H1 (cell line): ENCODE measurements around the gene NEBL. TPM values are rescaled to one million over a fixed set of nuclear protein-coding genes. Genes with fewer than 3 reads are reported as not detected.

ENCODE experiments used
- CTCF ChIA-PET: fragments of 300-600 bp; sonication (Branson Sonifier 250); formaldehyde crosslinking; loops from one replicate; lab custom pipeline; 2021; ENCODE audit not compliant: partially characterized antibody; lab: Charles Lee
- POLR2A ChIA-PET: fragments of 300-600 bp; sonication (Branson Sonifier 250); formaldehyde crosslinking; loops from one replicate; lab custom pipeline; 2021; ENCODE audit warnings: inconsistent platforms; ENCODE audit not compliant: partially characterized antibody; lab: Charles Lee
- DNase-seq, 2 experiments: peaks; one replicate each; pipeline versions ENCODE4 v3.0.0 to v3.0.0-alpha.2; 2010 to 2022; ENCODE audit warnings: low spot score in 2 of 2, low read depth in 1 of 2, mixed read lengths in 1 of 2
- FAIRE-seq: peaks from 2 replicates; lab custom pipeline; 2011; peaks lifted over from hg19 to GRCh38; lab: Jason Lieb, UNC
- H2AFZ ChIP-seq: 2 replicates; pipeline ENCODE4 v1.8.1; 2012; ENCODE audit warnings: low read length, inconsistent platforms
- H2AK5ac ChIP-seq: 2 replicates; pipeline ENCODE4 v1.6.1; 2013; ENCODE audit warnings: low read depth, low read length
- H2BK120ac ChIP-seq: replicated peaks from 2 replicates; pipeline ENCODE3; 2013; ENCODE audit warnings: low read depth, low read length, inconsistent platforms
- H2BK12ac ChIP-seq: 2 replicates; pipeline ENCODE4 v1.6.1; 2013; ENCODE audit warnings: low read depth, low read length
- H2BK15ac ChIP-seq: 2 replicates; pipeline ENCODE4 v1.6.1; 2013; ENCODE audit warnings: low read length
- H2BK20ac ChIP-seq: 2 replicates; pipeline ENCODE4 v1.6.1; 2013; ENCODE audit warnings: low read length
- H2BK5ac ChIP-seq: 2 replicates; pipeline ENCODE4 v1.6.1; 2013; ENCODE audit warnings: low read depth, low read length
- H3K14ac ChIP-seq: 2 replicates; pipeline ENCODE4 v1.6.1; 2013; ENCODE audit warnings: inconsistent platforms; ENCODE audit not compliant: insufficient read length
- H3K18ac ChIP-seq: 2 replicates; pipeline ENCODE4 v1.6.1; 2013; ENCODE audit warnings: low read length; ENCODE audit errors: extremely low read depth
- H3K23ac ChIP-seq: 2 replicates; pipeline ENCODE4 v1.6.1; 2013; ENCODE audit warnings: inconsistent platforms; ENCODE audit not compliant: insufficient read length
- H3K23me2 ChIP-seq: 2 replicates; pipeline ENCODE4 v1.6.1; 2013; ENCODE audit warnings: low read depth, low read length
- H3K27ac ChIP-seq: 2 replicates; pipeline ENCODE4 v1.6.1; 2011; ENCODE audit warnings: low read depth, low read length, inconsistent platforms
- H3K27me3 ChIP-seq, 4 experiments: replicated peaks in 1 of 4; 1 replicate in 1 of 4; 2 replicates in 3 of 4; pipeline versions ENCODE4 v1.6.1 to v1.8.1; 2011 to 2013; ENCODE audit warnings: low read length in 3 of 4, mild to moderate bottlenecking in 3 of 4, inconsistent platforms in 2 of 4, mixed read lengths in 2 of 4, moderate library complexity in 1 of 4; ENCODE audit not compliant: control insufficient read depth in 3 of 4, insufficient read depth in 3 of 4; ENCODE audit errors: extremely low read depth in 1 of 4
- H3K36me3 ChIP-seq, 4 experiments: 2 replicates each; pipeline versions ENCODE4 v1.6.1 to v1.8.1; 2011 to 2013; ENCODE audit warnings: mild to moderate bottlenecking in 4 of 4, low read length in 3 of 4, moderate library complexity in 2 of 4, control low read depth in 1 of 4, inconsistent platforms in 1 of 4; ENCODE audit not compliant: insufficient read depth in 4 of 4, control insufficient read depth in 2 of 4
- H3K4ac ChIP-seq: replicated peaks from 2 replicates; pipeline ENCODE3; 2013; ENCODE audit warnings: low read length, low read depth, mixed read lengths, inconsistent platforms; ENCODE audit not compliant: insufficient read length
- H3K4me1 ChIP-seq, 4 experiments: replicated peaks in 1 of 4; 1 replicate in 1 of 4; 2 replicates in 3 of 4; pipeline versions ENCODE4 v1.6.1 to v1.8.1; 2011 to 2013; ENCODE audit warnings: low read length in 3 of 4, inconsistent platforms in 2 of 4, mixed read lengths in 1 of 4; ENCODE audit not compliant: insufficient read depth in 4 of 4, control insufficient read depth in 3 of 4
- H3K4me2 ChIP-seq, 2 experiments: 2 replicates each; pipeline versions ENCODE4 v1.6.1 to v1.8.1; 2011 to 2013; ENCODE audit warnings: low read depth in 2 of 2, low read length in 2 of 2, control low read depth in 1 of 2, inconsistent platforms in 1 of 2, mild to moderate bottlenecking in 1 of 2; ENCODE audit not compliant: insufficient read depth in 1 of 2
- H3K4me3 ChIP-seq, 4 experiments: fragments of 200-600, 300-600 bp in 1 of 4; sonication (generic), shearing (Covaris generic), sonication (Bioruptor Twin) in 1 of 4; 2 replicates each; pipeline versions ENCODE4 v1.5.1 to v1.8.1; 2011 to 2016; ENCODE audit warnings: low read length in 4 of 4, low read depth in 3 of 4, control low read depth in 2 of 4, inconsistent platforms in 2 of 4, mild to moderate bottlenecking in 2 of 4, mixed read lengths in 1 of 4, moderate library complexity in 1 of 4; ENCODE audit not compliant: insufficient read depth in 2 of 4; ENCODE audit errors: extremely low read depth in 1 of 4
- H3K56ac ChIP-seq: replicated peaks from 2 replicates; pipeline ENCODE3; 2013; ENCODE audit warnings: low read depth, mild to moderate bottlenecking, mixed read lengths, low read length, inconsistent platforms; ENCODE audit not compliant: insufficient read length
- H3K79me1 ChIP-seq: 2 replicates; pipeline ENCODE4 v1.6.1; 2013; ENCODE audit warnings: low read depth, low read length, control low read depth
- H3K79me2 ChIP-seq, 2 experiments: 2 replicates each; pipeline versions ENCODE4 v1.6.1 to v1.8.1; 2012 to 2013; ENCODE audit warnings: low read length in 2 of 2, mild to moderate bottlenecking in 2 of 2, inconsistent platforms in 1 of 2; ENCODE audit not compliant: insufficient read depth in 2 of 2, control insufficient read depth in 1 of 2
- H3K9ac ChIP-seq, 4 experiments: replicated peaks in 1 of 4; 1 replicate in 1 of 4; 2 replicates in 3 of 4; pipeline versions ENCODE4 v1.6.1 to v1.8.1; 2011 to 2013; ENCODE audit warnings: low read depth in 3 of 4, low read length in 3 of 4, control low read depth in 2 of 4, mild to moderate bottlenecking in 2 of 4, moderate library complexity in 2 of 4, inconsistent platforms in 1 of 4; ENCODE audit errors: extremely low read depth in 1 of 4
- H3K9me3 ChIP-seq, 2 experiments: 2 replicates each; pipeline versions ENCODE4 v1.6.1 to v1.8.1; 2012 to 2013; ENCODE audit warnings: mild to moderate bottlenecking in 2 of 2, moderate library complexity in 2 of 2, control low read depth in 1 of 2, inconsistent platforms in 1 of 2, low read depth in 1 of 2, low read length in 1 of 2, mixed read lengths in 1 of 2; ENCODE audit not compliant: insufficient read depth in 2 of 2
- H4K20me1 ChIP-seq, 2 experiments: replicated peaks in 1 of 2; 2 replicates each; pipeline versions ENCODE3 to v1.8.1; 2011 to 2013; ENCODE audit warnings: inconsistent platforms in 2 of 2, low read length in 2 of 2, mild to moderate bottlenecking in 1 of 2; ENCODE audit not compliant: insufficient read depth in 2 of 2, control insufficient read depth in 1 of 2
- H4K5ac ChIP-seq: 2 replicates; pipeline ENCODE4 v1.6.1; 2013; ENCODE audit warnings: low read length, low read depth, mixed read lengths, inconsistent platforms; ENCODE audit not compliant: insufficient read length
- H4K8ac ChIP-seq: 2 replicates; pipeline ENCODE4 v1.8.0; 2013; ENCODE audit warnings: mild to moderate bottlenecking, moderate library complexity, low read length, inconsistent platforms; ENCODE audit not compliant: insufficient read depth; ENCODE audit errors: extremely low read depth
- H4K91ac ChIP-seq: replicated peaks from 2 replicates; pipeline ENCODE3; 2013; ENCODE audit warnings: low read length, mixed read lengths, inconsistent platforms; ENCODE audit not compliant: insufficient read length
- E2F6 ChIP-seq: IDR thresholded peaks from 2 replicates; pipeline ENCODE4 v1.6.1; 2012; ENCODE audit warnings: inconsistent platforms
- JUND ChIP-seq: IDR thresholded peaks from 2 replicates; pipeline ENCODE4 v1.6.1; 2011; ENCODE audit warnings: mild to moderate bottlenecking, improper control_type of control experiment, low read length
- SIRT6 ChIP-seq: IDR thresholded peaks from one replicate; pipeline ENCODE4 v1.7.1; 2012; ENCODE audit warnings: low read length, inconsistent platforms
- TBP ChIP-seq: IDR thresholded peaks from 2 replicates; pipeline ENCODE4 v1.6.1; 2011; ENCODE audit warnings: low read depth, low read length, improper control_type of control experiment
- TCF12 ChIP-seq: IDR thresholded peaks from 2 replicates; pipeline ENCODE4 v1.6.1; 2011; ENCODE audit warnings: low read depth, mild to moderate bottlenecking, low read length
- WGBS, 2 experiments: shearing (Covaris generic) in 1 of 2; methylation state at CpG; one replicate each; pipeline versions ENCODE4 v1.1.6 to v1.1.7; 2013 to 2015; ENCODE audit warnings: low lambda C conversion rate in 2 of 2, mixed read lengths in 2 of 2, inconsistent platforms in 1 of 2, low coverage in 1 of 2, missing lambda C conversion rate in 1 of 2; ENCODE audit not compliant: insufficient replicate concordance in 2 of 2, insufficient coverage in 1 of 2, insufficient read length in 1 of 2; ENCODE audit errors: extremely low coverage in 1 of 2, missing lambda C conversion rate in 1 of 2; 5-methylcytosine and 5-hydroxymethylcytosine counted together
- polyA plus RNA-seq, 7 experiments: library from polyadenylated mRNA; depleted of rRNA in 3 of 7; stranded (reverse) in 5 of 7; unstranded in 2 of 7; fragments of >200 nt in 5 of 7; fragments of 200-250 nt in 2 of 7; gene quantifications; 1 replicate in 5 of 7; 2 replicates in 1 of 7; 4 replicates in 1 of 7; pipeline versions ENCODE4 v1.2.1 to v1.2.3, GENCODE V29; 2011 to 2013; ENCODE audit warnings: missing spikeins in 2 of 7, mixed read lengths in 2 of 7
- total RNA-seq: library from RNA; stranded (reverse); fragmentation: NEBNext Ultra II Directional; extraction: Animal tissue kit (Norgen Biotek cat#: 25700); gene quantifications from 2 replicates; pipeline ENCODE4 v1.2.1, GENCODE V29; 2021

Gene NEBL
- total and polyA plus RNA-seq, 2 of the 8 experiments (the other 6 are each of a cell fraction or from before 2014, with no cell fraction given) = 7.5 to 10.5 TPM

- TF ChIP-seq TBP (no peak), E2F6 (no peak), TCF12 (no peak), SIRT6 (no peak), JUND (no peak)
- peaks cover 0 to 1% of the 10 kb centered on the region in 2 experiments for H4K20me1 ChIP-seq
- H3K27me3 ChIP-seq = no peaks in the 10 kb centered on the region
- H3K18ac ChIP-seq = no peak overlapping the region
- H3K4me2 ChIP-seq = no peak overlapping the region
- H3K23me2 ChIP-seq = no peaks in the 10 kb centered on the region
- ChIA-PET POLR2A (no interaction called here), CTCF (no interaction called here)
- H3K4ac ChIP-seq = no peak overlapping the region
- no peak overlapping the region for H3K56ac ChIP-seq
- 81% methylated on average over 5 of the region's 5 CpGs; no CpG with 5 or more reads in 1 of the 2 experiments for WGBS, 2 experiments
- DNase-seq = no peak
- H3K9ac ChIP-seq = no peak overlapping the region
- no peak overlapping the region for H2BK20ac ChIP-seq
- no peak overlapping the region for H4K8ac ChIP-seq
- no peaks in the 10 kb centered on the region for H3K4me1 ChIP-seq
- no peak overlapping the region for H2BK12ac ChIP-seq
- no peak overlapping the region for H2BK15ac ChIP-seq
- no peaks in the 10 kb centered on the region for H3K9me3 ChIP-seq
- H4K5ac ChIP-seq = no peak overlapping the region
- no peak overlapping the region for H3K23ac ChIP-seq
- no peak overlapping the region for H3K27ac ChIP-seq
- no peak overlapping the region for H3K14ac ChIP-seq
- no peaks in the 10 kb centered on the region for H3K79me1 ChIP-seq
- H4K91ac ChIP-seq = no peak overlapping the region
- H2AFZ ChIP-seq = no peak overlapping the region
- H3K79me2 ChIP-seq = no peaks in the 10 kb centered on the region
- no peak overlapping the region for H2BK5ac ChIP-seq
- FAIRE-seq = no peak
- H2BK120ac ChIP-seq = no peak overlapping the region
- H3K36me3 ChIP-seq = no peaks in the 10 kb centered on the region
- H3K4me3 ChIP-seq = no peak overlapping the region
- H2AK5ac ChIP-seq = no peak overlapping the region
Measured at GRCh38 chr10:20922451-20922850, 25.3 kb upstream of the NEBL start.
